CD14-positive monocyte (primary cell): ENCODE data around the gene ATE1. TPM values are rescaled to one million over a fixed set of nuclear protein-coding genes. Genes with fewer than 3 reads are reported as not detected.

Source experiments
- DNase-seq, 3 donors: peaks; one replicate each; pipeline ENCODE4 v3.0.0-alpha.2; 2011 to 2022
- H2AFZ ChIP-seq: 2 replicates; pipeline ENCODE4 v1.6.0; 2012; ENCODE audit warnings: mild to moderate bottlenecking, low read depth, low read length, inconsistent platforms; ENCODE audit not compliant: insufficient read depth, poor library complexity, severe bottlenecking
- H3K27ac ChIP-seq, 2 donors: 1 replicate in 1 of 2; 2 replicates in 1 of 2; pipeline ENCODE4 v1.5.1; 2012 to 2013; ENCODE audit warnings: low read length in 2 of 2, control low read depth in 1 of 2, inconsistent platforms in 1 of 2, low read depth in 1 of 2, mild to moderate bottlenecking in 1 of 2
- H3K27me3 ChIP-seq, 2 donors: one replicate each; pipeline versions ENCODE4 v1.6.0 to v1.6.1; 2011 to 2013; ENCODE audit warnings: low read length in 2 of 2; ENCODE audit not compliant: control insufficient read depth in 2 of 2, insufficient read depth in 2 of 2
- H3K36me3 ChIP-seq, 2 donors: replicated peaks in 1 of 2; 1 replicate in 1 of 2; 2 replicates in 1 of 2; pipeline versions ENCODE4 v1.5.1 to v1.6.1; 2012 to 2013; ENCODE audit warnings: low read length in 2 of 2, control low read depth in 1 of 2, inconsistent platforms in 1 of 2, mild to moderate bottlenecking in 1 of 2; ENCODE audit not compliant: insufficient read depth in 2 of 2, control insufficient read depth in 1 of 2
- H3K4me1 ChIP-seq, 2 donors: 1 replicate in 1 of 2; 2 replicates in 1 of 2; pipeline versions ENCODE4 v1.5.1 to v1.6.1; 2012 to 2013; ENCODE audit warnings: low read length in 2 of 2, control low read depth in 1 of 2, inconsistent platforms in 1 of 2, mild to moderate bottlenecking in 1 of 2, moderate library complexity in 1 of 2; ENCODE audit not compliant: insufficient read depth in 2 of 2, control insufficient read depth in 1 of 2
- H3K4me2 ChIP-seq: replicated peaks from 2 replicates; pipeline ENCODE3; 2012; ENCODE audit warnings: low read length, moderate library complexity, mild to moderate bottlenecking; ENCODE audit not compliant: poor library complexity, severe bottlenecking; ENCODE audit errors: extremely low read depth
- H3K4me3 ChIP-seq, 3 experiments: fragments of 200-600 bp in 1 of 3; sonication (generic) in 1 of 3; replicated peaks in 1 of 3; 1 replicate in 2 of 3; 2 replicates in 1 of 3; pipeline ENCODE4 v1.5.1; 2011 to 2013; ENCODE audit warnings: low read length in 3 of 3, mild to moderate bottlenecking in 3 of 3, control low read depth in 2 of 3, low read depth in 2 of 3, inconsistent platforms in 1 of 3, moderate library complexity in 1 of 3
- H3K79me2 ChIP-seq: 2 replicates; pipeline ENCODE4 v1.6.0; 2012; ENCODE audit warnings: mild to moderate bottlenecking, control low read depth, inconsistent platforms, low read length, moderate library complexity; ENCODE audit not compliant: insufficient read depth
- H3K9ac ChIP-seq: 2 replicates; pipeline ENCODE4 v1.6.0; 2017; ENCODE audit warnings: low read length, mild to moderate bottlenecking; ENCODE audit not compliant: insufficient read depth, poor library complexity, severe bottlenecking
- H3K9me3 ChIP-seq, 2 donors: replicated peaks in 1 of 2; 1 replicate in 1 of 2; 2 replicates in 1 of 2; pipeline versions ENCODE4 v1.5.1 to v1.6.1; 2012 to 2013; ENCODE audit warnings: low read length in 2 of 2, control low read depth in 1 of 2; ENCODE audit not compliant: control insufficient read depth in 1 of 2, insufficient read depth in 1 of 2
- H4K20me1 ChIP-seq: 2 replicates; pipeline ENCODE4 v1.6.0; 2012; ENCODE audit warnings: mild to moderate bottlenecking, low read length, control low read depth, moderate library complexity; ENCODE audit not compliant: insufficient read depth
- H3K27ac Mint-ChIP-seq, 7 donors: one replicate each; pipeline ENCODE4 v1.8.0; 2020; ENCODE audit warnings: mild to moderate bottlenecking in 7 of 7, mixed read lengths in 7 of 7, moderate library complexity in 6 of 7, inconsistent platforms in 2 of 7
- H3K27me3 Mint-ChIP-seq, 3 donors: one replicate each; pipeline ENCODE4 v1.8.0; 2021 to 2022; ENCODE audit warnings: low read depth in 3 of 3, mild to moderate bottlenecking in 3 of 3, mixed read lengths in 3 of 3, moderate library complexity in 3 of 3, inconsistent platforms in 1 of 3
- H3K36me3 Mint-ChIP-seq, 2 donors: one replicate each; pipeline ENCODE4 v1.8.0; 2020; ENCODE audit warnings: mixed read lengths in 2 of 2, inconsistent platforms in 1 of 2, mild to moderate bottlenecking in 1 of 2
- H3K4me1 Mint-ChIP-seq: one replicate; pipeline ENCODE4 v1.8.0; 2020; ENCODE audit warnings: mild to moderate bottlenecking, mixed read lengths
- H3K4me3 Mint-ChIP-seq, 2 donors: one replicate each; pipeline ENCODE4 v1.8.0; 2020; ENCODE audit warnings: mild to moderate bottlenecking in 2 of 2, mixed read lengths in 2 of 2, moderate library complexity in 1 of 2
- H3K9me3 Mint-ChIP-seq, 7 donors: one replicate each; pipeline ENCODE4 v1.8.0; 2020 to 2022; ENCODE audit warnings: mixed read lengths in 7 of 7, mild to moderate bottlenecking in 6 of 7, moderate library complexity in 6 of 7, inconsistent platforms in 2 of 7
- WGBS: methylation state at CpG from one replicate; pipeline ENCODE4 v1.1.5; 2013; ENCODE audit warnings: missing lambda C conversion rate; ENCODE audit not compliant: insufficient coverage; 5-methylcytosine and 5-hydroxymethylcytosine counted together
- intact Hi-C, 2 donors: fragments of 100-400 bp; cut with micrococcal nuclease; formaldehyde crosslinking; loops; one replicate each; pipeline versions ENCODE4 v1.15.0 to v1.15.1; 2023
- polyA plus RNA-seq, 3 donors: library from polyadenylated mRNA; depleted of rRNA in 1 of 3; unstranded in 2 of 3; stranded (reverse) in 1 of 3; fragments of 300-500 nt in 2 of 3; fragments of >200 nt in 1 of 3; fragmentation: Illumina TruSeq in 2 of 3; gene quantifications; 1 replicate in 2 of 3; 2 replicates in 1 of 3; pipeline ENCODE4 v1.2.3, GENCODE V29; 2012 to 2021
- TF ChIP-seq, protein P1 (sequence below): fragments of 200-600 bp; IDR thresholded peaks from one replicate; pipeline ENCODE4 v1.8.0; 2022; ENCODE audit warnings: antibody characterized with exemption, mild to moderate bottlenecking

ATE1 gene
- polyA plus RNA-seq, 3 donors = 9.2 to 19.5 (median 15.8) TPM

DNA sequence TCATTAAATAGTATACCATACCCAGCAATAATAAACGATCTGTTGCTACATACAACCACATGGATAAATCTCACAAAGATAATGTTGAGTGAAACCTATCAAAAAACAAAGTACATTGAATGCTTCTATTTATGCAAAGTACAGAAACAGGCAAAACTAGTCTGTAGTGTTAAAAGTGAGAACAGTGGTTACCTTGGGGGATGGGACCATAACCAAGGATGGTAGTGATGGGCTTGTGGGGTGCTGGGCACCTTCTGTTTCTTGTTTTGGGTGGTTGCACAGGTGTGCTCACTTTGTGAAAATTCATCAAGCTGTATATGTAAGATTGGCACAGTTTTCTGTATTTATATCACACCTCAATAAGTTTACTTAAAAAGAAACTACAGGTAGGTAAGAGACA, 105.7 kb downstream of the ATE1 start:
- Mint-ChIP-seq H3K4me3 (no peak overlapping the region), H3K36me3 (peaks cover 0 to 6% of the 10 kb centered on the region in 2 donors), H3K27me3 (peaks cover 0 to 1% (median 0%) of the 10 kb centered on the region in 3 donors), H3K4me1 (no peaks in the 10 kb centered on the region), H3K9me3 (peaks cover 0 to 3% (median 0%) of the 10 kb centered on the region in 7 donors), H3K27ac (no peak overlapping the region)
- Histone ChIP-seq H3K4me1 (no peaks in the 10 kb centered on the region), H3K27me3 (no peaks in the 10 kb centered on the region), H3K9ac (no peak overlapping the region), H3K27ac (no peak overlapping the region), H4K20me1 (no peaks in the 10 kb centered on the region), H3K4me3 (no peak overlapping the region), H3K36me3 (no peaks in the 10 kb centered on the region), H3K9me3 (no peaks in the 10 kb centered on the region), H3K4me2 (no peak overlapping the region), H2AFZ (no peak overlapping the region), H3K79me2 (no peaks in the 10 kb centered on the region)
- TF ChIP-seq, protein P1, sequence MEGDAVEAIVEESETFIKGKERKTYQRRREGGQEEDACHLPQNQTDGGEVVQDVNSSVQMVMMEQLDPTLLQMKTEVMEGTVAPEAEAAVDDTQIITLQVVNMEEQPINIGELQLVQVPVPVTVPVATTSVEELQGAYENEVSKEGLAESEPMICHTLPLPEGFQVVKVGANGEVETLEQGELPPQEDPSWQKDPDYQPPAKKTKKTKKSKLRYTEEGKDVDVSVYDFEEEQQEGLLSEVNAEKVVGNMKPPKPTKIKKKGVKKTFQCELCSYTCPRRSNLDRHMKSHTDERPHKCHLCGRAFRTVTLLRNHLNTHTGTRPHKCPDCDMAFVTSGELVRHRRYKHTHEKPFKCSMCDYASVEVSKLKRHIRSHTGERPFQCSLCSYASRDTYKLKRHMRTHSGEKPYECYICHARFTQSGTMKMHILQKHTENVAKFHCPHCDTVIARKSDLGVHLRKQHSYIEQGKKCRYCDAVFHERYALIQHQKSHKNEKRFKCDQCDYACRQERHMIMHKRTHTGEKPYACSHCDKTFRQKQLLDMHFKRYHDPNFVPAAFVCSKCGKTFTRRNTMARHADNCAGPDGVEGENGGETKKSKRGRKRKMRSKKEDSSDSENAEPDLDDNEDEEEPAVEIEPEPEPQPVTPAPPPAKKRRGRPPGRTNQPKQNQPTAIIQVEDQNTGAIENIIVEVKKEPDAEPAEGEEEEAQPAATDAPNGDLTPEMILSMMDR = no peak
- no peak for DNase-seq
- WGBS = no CpG with 5 or more reads among the region's 1 CpG
- intact Hi-C loops = no loop called here

DNA sequence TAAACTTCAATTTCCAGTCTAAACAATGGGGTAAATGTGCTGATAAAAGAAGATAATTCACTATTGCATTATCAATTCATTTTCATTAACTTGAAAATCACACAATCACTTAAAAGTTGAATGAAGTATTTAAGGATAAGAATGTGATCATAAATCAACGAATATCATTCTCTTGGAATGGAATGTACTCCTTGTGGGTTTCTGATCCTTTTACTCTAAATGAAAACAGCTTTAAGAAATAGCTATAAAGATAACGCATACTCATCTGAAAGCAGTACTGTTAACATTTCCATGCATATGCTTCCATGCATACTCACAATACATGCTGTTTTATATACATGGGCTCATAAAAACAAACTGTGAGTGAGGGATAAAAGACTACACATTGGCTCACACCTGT, 108.8 kb downstream of the ATE1 start:
- no peak overlapping the region for H2AFZ ChIP-seq
- TF ChIP-seq, protein P1 = no peak

More for the DNA sequence above, 108.8 kb downstream of the ATE1 start:
- H3K4me3 ChIP-seq = no peak overlapping the region
- no peak overlapping the region for H3K4me3 Mint-ChIP-seq
- intact Hi-C loops = no loop called here
- H3K4me1 ChIP-seq = no peaks in the 10 kb centered on the region
- H3K27me3 ChIP-seq = no peaks in the 10 kb centered on the region
- no peak overlapping the region for H3K27ac ChIP-seq
- H3K9me3 Mint-ChIP-seq = peaks cover 0 to 5% (median 0%) of the 10 kb centered on the region in 7 donors
- DNase-seq = no peak
- no peak overlapping the region for H3K9ac ChIP-seq
- no peak overlapping the region for H3K27ac Mint-ChIP-seq
- H3K9me3 ChIP-seq = no peaks in the 10 kb centered on the region
- no peaks in the 10 kb centered on the region for H3K27me3 Mint-ChIP-seq
- H3K36me3 ChIP-seq = no peaks in the 10 kb centered on the region
- no CpG with 5 or more reads among the region's 2 CpGs for WGBS
- peaks cover 0 to 4% of the 10 kb centered on the region in 2 donors for H3K36me3 Mint-ChIP-seq
- no peaks in the 10 kb centered on the region for H4K20me1 ChIP-seq
- no peaks in the 10 kb centered on the region for H3K4me1 Mint-ChIP-seq
- no peak overlapping the region for H3K4me2 ChIP-seq
- H3K79me2 ChIP-seq = no peaks in the 10 kb centered on the region
